ENCODE results near the gene LRP1B. TPM values are rescaled to one million over a fixed set of nuclear protein-coding genes. Genes with fewer than 3 reads are reported as not detected.

The LRP1B gene
- total RNA-seq, 1 experiment from 2014 or later = 0.21 TPM

DNA sequence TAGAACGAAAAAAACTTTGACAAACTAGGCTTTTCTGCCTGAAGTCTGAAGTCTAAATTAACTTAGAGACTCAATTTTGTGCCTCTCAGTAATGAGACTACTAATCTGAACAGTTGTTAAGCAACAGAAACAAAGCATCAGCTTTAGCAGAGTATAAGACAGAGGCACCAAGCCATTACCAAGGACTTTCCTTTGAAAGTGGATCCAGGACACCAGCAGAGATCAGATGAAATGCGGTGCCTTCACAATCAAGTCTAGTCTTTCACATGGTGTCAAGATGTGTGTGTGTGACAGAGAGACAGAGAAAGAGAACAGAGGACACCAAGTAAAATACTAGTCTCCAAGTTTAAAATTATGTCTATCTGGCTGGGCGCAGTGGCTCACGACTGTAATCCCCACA, 1502.9 kb downstream of the LRP1B start:
- Mint-ChIP-seq H3K27ac (ENCODE audit: unreplicated experiment) (peak overlapping the region; percentile 64), H3K27me3 (ENCODE audit: unreplicated experiment) (no peaks in the 10 kb centered on the region), H3K4me3 (ENCODE audit: low read depth, unreplicated experiment) (no peak overlapping the region), H3K36me3 (ENCODE audit: insufficient read depth, unreplicated experiment) (no peaks in the 10 kb centered on the region), H3K4me1 (ENCODE audit: low read depth, unreplicated experiment) (peaks cover 7% of the 10 kb centered on the region), H3K9me3 (ENCODE audit: low read depth, unreplicated experiment) (peaks cover 9% of the 10 kb centered on the region)
- no peak for DNase-seq
- no TSS peak for BruUV-seq (replicated peaks)
- TF ChIP-seq, protein P1, sequence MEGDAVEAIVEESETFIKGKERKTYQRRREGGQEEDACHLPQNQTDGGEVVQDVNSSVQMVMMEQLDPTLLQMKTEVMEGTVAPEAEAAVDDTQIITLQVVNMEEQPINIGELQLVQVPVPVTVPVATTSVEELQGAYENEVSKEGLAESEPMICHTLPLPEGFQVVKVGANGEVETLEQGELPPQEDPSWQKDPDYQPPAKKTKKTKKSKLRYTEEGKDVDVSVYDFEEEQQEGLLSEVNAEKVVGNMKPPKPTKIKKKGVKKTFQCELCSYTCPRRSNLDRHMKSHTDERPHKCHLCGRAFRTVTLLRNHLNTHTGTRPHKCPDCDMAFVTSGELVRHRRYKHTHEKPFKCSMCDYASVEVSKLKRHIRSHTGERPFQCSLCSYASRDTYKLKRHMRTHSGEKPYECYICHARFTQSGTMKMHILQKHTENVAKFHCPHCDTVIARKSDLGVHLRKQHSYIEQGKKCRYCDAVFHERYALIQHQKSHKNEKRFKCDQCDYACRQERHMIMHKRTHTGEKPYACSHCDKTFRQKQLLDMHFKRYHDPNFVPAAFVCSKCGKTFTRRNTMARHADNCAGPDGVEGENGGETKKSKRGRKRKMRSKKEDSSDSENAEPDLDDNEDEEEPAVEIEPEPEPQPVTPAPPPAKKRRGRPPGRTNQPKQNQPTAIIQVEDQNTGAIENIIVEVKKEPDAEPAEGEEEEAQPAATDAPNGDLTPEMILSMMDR (IDR thresholded peaks at IDR 0.05; ENCODE audit: unreplicated experiment) = no peak
- intact Hi-C loops (cut with micrococcal nuclease; ENCODE audit: unreplicated experiment) = no loop called here
- CTCF ChIA-PET = no interaction called here

DNA sequence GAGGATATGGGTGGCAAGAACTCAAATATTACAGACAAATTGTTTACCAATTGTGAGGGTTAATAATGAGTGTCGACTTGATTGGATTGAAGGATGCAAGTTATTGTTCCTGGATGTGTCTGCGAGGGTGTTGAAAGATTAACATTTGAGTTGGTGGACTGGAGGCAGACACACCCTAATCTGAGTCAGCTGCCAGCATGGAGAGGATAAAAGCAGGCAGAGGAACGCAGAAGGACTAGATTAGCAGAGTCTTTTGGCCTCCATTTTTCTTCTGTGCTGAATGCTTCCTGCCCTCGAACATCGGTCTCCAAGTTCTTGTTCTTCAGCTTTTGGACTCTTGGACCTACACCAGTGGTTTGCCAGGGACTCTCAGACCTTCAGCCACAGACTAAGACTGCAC, 1503.7 kb downstream of the LRP1B start:
- intact Hi-C loops (cut with micrococcal nuclease; ENCODE audit: unreplicated experiment) = no loop called here
- CTCF ChIA-PET = no interaction called here
- no peak overlapping the region for H3K4me3 Mint-ChIP-seq (ENCODE audit: low read depth, unreplicated experiment)
- peaks cover 7% of the 10 kb centered on the region for H3K4me1 Mint-ChIP-seq (ENCODE audit: low read depth, unreplicated experiment)
- no peaks in the 10 kb centered on the region for H3K27me3 Mint-ChIP-seq (ENCODE audit: unreplicated experiment)
- peaks cover 9% of the 10 kb centered on the region for H3K9me3 Mint-ChIP-seq (ENCODE audit: low read depth, unreplicated experiment)
- BruUV-seq (replicated peaks) = no TSS peak
- no peak for DNase-seq
- TF ChIP-seq, protein P1 (IDR thresholded peaks at IDR 0.05; ENCODE audit: unreplicated experiment) = no peak
- no peak overlapping the region for H3K27ac Mint-ChIP-seq (ENCODE audit: unreplicated experiment)
- H3K36me3 Mint-ChIP-seq (ENCODE audit: insufficient read depth, unreplicated experiment) = no peaks in the 10 kb centered on the region

DNA sequence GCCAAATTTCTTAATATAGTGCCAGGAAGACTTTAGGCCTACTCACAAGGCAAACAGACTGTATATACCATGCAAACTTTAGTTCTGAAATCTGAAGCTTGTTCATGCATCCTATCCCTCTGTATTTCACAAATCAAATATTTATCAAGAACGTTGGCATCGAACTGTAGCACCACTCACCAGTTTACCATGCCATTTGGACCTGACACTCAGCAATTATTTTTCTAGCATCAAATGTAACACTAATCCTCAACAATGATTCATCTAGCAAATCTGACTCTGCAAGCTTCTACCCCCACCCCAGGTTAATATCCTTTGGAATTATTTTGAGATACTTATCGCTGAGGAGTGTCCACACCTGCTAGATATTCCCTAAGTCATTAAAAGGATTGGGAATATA, 1506.6 kb downstream of the LRP1B start:
- BruUV-seq (replicated peaks) = no TSS peak
- intact Hi-C loops (cut with micrococcal nuclease; ENCODE audit: unreplicated experiment) = no loop called here
- DNase-seq = no peak
- Mint-ChIP-seq H3K4me1 (ENCODE audit: low read depth, unreplicated experiment) (peaks cover 7% of the 10 kb centered on the region), H3K4me3 (ENCODE audit: low read depth, unreplicated experiment) (no peak overlapping the region), H3K9me3 (ENCODE audit: low read depth, unreplicated experiment) (peaks cover 7% of the 10 kb centered on the region), H3K27me3 (ENCODE audit: unreplicated experiment) (no peaks in the 10 kb centered on the region), H3K36me3 (ENCODE audit: insufficient read depth, unreplicated experiment) (no peaks in the 10 kb centered on the region), H3K27ac (ENCODE audit: unreplicated experiment) (no peak overlapping the region)
- CTCF ChIA-PET = no interaction called here
- TF ChIP-seq, protein P1 (IDR thresholded peaks at IDR 0.05; ENCODE audit: unreplicated experiment) = no peak

DNA sequence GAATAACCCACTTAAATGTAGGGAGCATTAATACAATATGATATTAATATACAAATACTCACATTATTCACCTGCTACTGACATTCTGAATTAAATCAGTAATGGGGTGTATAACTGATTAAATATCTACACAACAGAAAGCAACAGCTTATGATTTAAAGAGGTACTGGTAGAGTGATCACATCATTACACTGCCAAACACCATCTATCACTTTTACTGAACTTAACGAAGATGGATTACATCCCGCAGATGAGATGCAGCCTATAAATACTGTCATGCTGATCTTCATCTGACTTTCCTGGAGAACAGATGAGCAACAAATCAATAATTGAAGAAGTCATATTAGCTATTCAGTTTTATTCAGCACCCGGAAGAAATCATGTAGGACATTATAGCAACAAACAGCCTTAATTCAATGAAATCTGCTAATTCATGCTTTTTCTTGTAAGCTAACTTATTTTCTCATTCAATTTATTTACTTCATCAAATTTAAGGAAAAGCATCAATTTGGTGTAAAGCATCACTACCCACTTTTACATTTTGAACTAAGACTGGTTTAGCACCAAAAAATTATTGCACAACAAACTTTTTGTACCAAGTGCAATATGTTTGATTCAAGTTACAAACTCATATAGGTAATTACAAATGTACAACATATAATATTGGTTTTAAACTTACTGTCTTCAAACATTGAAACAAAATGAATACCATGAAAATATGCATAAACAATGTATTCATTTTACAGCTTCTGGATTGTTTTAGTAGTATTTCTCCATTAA, 1509.0 kb downstream of the LRP1B start:
- Mint-ChIP-seq H3K27ac (ENCODE audit: unreplicated experiment) (no peak overlapping the region), H3K27me3 (ENCODE audit: unreplicated experiment) (no peaks in the 10 kb centered on the region), H3K36me3 (ENCODE audit: insufficient read depth, unreplicated experiment) (no peaks in the 10 kb centered on the region), H3K4me1 (ENCODE audit: low read depth, unreplicated experiment) (no peaks in the 10 kb centered on the region), H3K4me3 (ENCODE audit: low read depth, unreplicated experiment) (no peak overlapping the region), H3K9me3 (ENCODE audit: low read depth, unreplicated experiment) (peaks cover 3% of the 10 kb centered on the region)
- BruUV-seq (replicated peaks) = no TSS peak
- TF ChIP-seq, protein P1 (IDR thresholded peaks at IDR 0.05; ENCODE audit: unreplicated experiment) = no peak
- CTCF ChIA-PET = no interaction called here
- DNase-seq = no peak
- intact Hi-C loops (cut with micrococcal nuclease; ENCODE audit: unreplicated experiment) = no loop called here
